ENCODE measurements around the gene RAPGEF5.
A peak's percentile ranks its signal among the peaks of the same experiment; 100 is the strongest.

The RAPGEF5 gene

GRCh38 chr7:22356701-22357310 is at the start of gene RAPGEF5:
Gene RAPGEF5 (minus strand): TSS chr7:22357154. CDS start chr7:22357060, 94 bp downstream.
- DNase-seq (ENCODE audit: low spot score) = peak; percentile 37

DNA sequence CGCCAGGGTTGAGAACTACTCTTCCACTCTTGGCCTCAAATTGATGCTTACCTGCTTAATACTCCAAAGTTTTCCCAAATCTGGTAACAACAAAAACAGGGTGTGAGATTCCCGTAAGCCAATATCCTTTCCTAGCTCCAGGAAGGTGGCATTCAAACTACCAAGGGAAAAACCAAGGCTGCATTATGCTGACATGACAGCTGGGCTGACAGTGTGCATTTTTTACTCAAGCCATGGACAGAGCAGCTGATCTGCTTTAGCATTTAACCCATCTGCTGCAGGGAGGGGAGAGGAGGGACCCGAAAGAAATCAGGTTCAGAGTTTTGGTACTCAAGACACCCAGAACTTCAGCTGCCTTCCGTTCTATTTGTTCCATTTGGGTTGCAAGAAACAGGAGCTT is 49.8 kb upstream of the RAPGEF5 start:
- no peak for DNase-seq (ENCODE audit: low spot score)

GRCh38 chr7:22404421-22405023 is 47.6 kb upstream of the RAPGEF5 start:
- DNase-seq (ENCODE audit: low spot score) = no peak

DNA sequence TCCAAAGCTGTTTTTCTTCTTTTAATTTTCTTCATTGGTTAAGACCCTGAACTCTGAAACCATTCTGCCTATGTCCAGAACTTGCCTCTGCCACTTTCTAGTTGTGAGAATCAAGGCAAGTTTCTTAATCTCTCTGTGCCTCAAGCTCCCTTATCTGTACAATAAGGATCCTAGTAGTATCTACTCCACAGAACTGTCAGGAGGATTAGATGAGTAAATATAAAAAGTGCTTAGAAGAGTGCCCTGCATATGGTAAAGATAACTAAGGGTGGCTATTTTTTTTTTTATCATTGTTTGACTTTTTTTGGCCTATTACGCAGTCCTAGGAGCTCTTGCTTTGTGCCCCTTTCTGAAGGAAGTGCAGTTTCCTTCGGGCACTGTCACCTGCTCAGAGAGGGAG is 46.4 kb upstream of the RAPGEF5 start:
- DNase-seq (ENCODE audit: low spot score) = no peak

DNA sequence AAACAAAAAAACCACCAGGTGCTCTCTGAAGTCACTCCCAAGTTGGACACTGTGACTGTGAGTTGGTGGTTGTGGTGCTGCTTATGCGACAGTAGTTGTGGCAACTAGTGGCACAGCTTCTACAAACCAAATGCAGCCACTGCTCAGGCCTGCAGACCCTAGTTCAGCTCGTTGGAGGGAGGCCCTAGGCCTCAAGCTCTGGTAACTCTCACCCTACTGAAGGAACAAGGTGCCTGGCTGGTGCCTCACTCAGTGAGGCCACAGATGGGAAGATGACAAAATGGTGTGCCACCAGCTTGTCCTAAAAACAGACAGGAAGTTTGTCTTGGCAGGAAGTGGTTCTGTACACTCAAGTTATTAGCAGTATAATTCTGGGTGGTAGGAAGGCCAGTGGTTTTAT is 45.3 kb upstream of the RAPGEF5 start:
- no peak for DNase-seq (ENCODE audit: low spot score)

DNA sequence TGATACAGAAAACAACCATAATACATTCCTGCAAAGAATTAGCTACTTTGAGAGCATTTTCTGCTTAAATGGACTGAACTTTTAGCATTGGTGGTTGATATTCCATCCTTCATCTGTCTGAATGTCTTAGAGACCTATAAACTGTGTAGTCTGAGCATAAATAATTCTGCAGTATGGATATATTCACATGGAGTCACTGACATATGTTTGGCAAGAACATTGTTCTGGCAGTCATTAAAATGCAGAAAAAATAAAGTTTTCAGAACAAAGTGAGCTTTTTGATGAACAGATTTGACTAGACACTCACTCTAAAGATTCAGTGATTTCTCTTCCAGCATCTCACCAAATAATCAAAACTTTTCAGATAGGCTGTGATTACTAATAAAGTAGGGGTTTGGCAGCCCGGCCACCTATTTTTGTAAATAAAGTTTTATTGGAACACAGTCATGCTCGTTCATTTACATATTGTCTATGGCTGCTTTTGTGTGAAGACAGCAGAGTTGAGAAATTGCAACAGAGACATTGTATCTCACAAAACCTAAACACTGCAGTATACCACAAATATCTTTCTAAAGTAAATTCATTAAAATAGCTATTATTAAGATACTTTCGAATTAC is 44.1 kb upstream of the RAPGEF5 start:
- no peak for DNase-seq (ENCODE audit: low spot score)

- no peak for DNase-seq (ENCODE audit: low spot score)
Measured at GRCh38 chr7:22400150-22400814, 43.3 kb upstream of the RAPGEF5 start.

DNA sequence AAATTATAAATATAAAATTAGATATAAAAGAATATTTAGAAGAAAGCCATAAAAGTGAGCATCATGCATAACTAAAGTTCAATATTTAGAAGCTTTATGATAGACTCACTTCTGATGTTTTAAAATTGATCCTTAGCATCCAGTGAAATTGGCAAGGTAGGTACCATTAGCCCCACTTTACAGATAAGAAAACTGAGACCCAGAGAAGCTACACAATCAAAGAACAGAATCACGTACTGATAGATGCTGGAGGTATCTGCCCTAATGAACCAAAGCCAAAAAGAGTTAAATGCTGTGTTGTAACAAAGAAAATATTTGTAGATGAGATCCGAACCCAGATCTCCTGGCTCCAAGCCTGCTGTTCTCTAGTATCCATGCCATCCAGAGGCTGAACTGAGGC is 42.6 kb upstream of the RAPGEF5 start:
- no peak for DNase-seq (ENCODE audit: low spot score)

- DNase-seq (ENCODE audit: low spot score) = no peak
Measured at GRCh38 chr7:22399091-22399490, 42.1 kb upstream of the RAPGEF5 start.

DNA sequence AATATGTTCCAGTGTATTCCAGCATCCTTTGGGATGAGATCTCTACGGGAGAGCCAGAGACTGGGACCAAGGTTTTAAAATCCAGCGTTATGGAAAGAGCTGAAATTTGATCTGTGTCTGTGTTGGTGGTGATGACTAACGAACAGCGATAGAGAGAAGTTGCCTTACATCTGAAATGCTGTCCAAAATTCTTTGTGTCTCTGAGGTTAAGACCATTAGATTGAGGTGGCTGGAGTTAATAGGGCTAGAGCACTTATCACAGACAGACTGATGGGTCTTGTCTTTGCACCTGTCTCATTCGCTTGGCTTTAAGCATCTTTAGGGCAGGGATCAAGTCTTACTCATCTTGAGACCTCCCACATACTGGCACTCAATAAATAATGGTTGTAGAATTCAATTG is 41.0 kb upstream of the RAPGEF5 start:
- no peak for DNase-seq (ENCODE audit: low spot score)

DNA sequence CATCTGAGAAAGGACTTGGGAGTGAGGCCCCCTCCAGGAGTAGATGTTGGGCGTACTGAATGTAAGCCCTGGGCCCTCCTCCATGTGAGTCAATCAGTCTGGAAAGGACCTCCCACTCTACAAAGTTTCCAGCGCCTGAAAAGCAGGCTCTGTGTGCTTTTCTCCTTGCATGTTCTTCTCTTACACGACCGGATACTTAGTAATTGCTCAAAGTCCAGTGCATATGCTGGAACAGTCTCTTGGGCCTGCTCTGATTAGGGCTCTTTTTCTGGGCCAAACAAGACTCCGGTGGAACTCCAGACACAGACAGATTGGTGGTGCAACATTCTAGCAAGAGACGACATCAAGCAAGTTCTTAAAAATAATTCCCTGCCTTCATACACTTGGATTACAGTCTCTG is 38.3 kb upstream of the RAPGEF5 start:
- no peak for DNase-seq (ENCODE audit: low spot score)

DNA sequence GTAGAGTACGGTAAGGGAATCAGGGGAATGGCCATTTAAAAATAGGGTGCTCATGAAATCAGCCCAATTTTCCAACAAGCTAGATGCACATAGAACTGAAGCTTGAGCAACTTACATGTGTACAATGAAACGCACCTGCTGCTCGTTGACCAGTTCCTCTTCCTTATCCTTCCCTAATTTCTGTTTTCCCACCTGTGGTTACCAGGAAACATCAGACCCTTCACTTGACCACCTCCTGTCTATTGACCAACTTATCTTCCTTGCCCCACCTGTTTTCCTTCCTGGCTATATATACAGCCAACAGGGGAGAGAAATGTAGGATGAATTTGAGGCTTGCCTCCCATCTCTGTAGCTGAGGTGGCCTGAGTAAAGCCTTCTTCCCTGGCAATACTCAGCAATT is 37.8 kb upstream of the RAPGEF5 start:
- no peak for DNase-seq (ENCODE audit: low spot score)

DNA sequence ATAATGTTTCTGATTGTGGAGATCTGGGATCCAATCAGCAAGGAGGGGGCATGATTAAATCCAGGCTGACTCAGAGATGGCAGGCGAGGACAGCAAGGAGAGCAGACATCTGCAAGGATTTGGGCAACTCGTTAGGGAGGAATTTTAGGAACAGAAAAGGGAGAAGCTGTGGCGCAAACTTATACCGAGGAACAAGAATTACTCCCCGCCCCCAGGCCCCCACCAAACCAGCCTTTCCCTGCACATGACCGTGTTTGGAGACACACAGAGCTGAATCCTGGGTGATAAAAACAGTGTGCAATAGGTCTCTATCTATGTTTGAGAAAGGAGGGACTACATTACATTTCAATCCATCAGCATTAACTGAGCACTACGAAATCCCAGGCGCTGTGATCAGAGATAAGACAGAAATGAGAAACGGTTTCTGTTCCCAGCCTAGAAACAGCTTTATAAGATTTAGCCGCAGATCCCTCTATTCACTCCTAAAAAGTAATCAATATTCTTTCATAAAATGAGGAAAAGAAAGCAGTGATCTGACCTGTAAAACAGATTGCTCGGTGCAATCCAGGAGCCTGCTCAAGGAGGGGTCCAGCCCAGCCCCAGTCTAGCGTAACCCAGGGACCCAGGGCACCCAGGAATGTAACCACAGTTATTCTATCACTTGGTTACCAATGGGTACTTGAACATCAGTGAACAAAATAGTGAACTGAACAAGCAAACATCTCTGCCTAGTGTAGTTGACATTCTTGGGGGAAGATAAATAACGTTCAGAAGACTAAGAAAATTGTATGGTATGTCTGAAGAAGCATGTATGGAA is 37.2 kb upstream of the RAPGEF5 start:
- DNase-seq (ENCODE audit: low spot score) = peak; percentile 52

DNA sequence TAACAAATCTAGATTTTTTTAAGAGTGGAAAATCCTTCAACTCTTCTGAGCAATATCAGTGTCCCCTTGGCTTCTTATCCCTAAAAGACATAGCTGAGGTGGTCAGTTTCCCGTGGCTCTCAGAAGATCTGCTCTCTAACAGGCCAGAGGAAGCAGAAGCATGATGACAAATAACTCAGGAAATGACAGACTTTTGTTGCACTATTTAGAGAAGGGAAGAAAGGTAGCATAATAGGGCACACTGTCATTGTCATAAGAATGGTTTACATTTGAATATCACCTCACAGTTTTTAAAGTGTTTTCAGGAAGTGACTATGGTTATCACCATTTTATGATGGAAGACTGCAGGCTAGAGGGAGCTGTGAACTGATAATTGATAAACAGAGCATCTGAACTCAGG is 33.6 kb upstream of the RAPGEF5 start:
- no peak for DNase-seq (ENCODE audit: low spot score)

DNA sequence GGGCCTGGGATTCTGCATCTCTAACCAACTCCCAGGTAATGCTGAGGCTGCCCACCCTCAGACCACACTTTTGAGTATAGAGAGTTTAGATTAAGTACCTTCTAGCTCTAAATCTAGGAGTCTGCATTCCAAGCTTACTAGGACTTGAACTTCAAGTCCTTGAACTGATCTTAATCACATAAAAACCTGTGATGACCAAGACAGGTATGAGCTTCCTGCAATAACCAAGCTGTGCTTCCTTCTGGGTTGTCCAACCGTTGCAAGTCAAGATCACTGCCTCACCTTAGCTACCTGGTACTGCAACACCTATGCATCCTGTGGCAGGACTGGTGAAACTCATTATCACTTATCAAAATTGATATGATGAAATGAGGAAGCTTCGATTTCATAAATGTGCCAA is 32.9 kb upstream of the RAPGEF5 start:
- DNase-seq (ENCODE audit: low spot score) = no peak

DNA sequence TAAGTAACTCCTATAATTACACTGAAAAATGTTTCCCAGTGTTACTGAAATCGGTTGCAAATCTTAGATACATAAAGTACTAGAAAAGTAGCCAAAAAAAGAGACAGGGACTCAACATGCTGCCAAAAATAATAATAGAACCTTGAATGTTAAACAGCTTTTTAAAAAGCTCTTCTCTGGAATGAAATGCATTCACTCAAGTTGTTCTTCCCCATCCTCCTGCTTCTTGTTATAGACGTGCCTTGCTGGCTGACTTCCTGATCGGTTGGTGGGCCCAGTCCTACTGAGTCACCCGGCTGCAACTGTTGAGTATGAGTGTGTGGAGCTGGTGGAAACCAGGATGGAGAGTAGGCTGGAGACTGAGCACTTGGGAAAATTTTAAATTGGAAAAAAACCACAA is 30.6 kb upstream of the RAPGEF5 start:
- peak; percentile 68 for DNase-seq (ENCODE audit: low spot score)

- DNase-seq (ENCODE audit: low spot score) = no peak
Measured at GRCh38 chr7:22386865-22387264, 29.9 kb upstream of the RAPGEF5 start.

DNA sequence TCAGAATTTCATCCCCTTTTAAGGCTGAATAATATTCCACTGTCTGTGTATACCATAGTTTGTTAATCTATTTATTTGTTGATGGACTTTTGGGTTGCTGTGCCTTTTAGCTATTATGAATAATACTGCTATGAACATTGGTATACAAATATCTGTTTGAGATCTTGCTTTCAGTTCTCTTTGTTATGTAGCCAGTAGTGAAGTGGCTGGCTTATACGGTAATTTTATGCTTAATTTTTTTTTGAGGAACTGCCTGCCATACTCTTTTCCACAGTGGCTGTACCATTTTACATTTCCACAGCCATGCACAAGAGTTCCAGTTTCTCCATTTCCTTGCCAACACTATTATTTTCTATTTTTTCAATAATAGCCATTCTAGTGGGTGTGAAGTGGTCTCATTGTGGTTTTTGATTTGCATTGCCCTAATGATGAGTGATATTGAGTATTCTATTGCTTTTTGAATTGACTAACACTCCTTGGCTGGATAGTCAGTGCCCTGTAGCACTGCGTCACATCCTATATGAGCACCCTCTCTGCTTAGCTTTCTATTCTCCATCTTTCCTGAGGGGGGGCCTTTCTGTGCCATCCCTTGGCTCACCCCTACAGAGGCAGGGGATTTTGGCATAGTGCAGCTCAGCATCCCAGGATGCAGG is 29.4 kb upstream of the RAPGEF5 start:
- DNase-seq (ENCODE audit: low spot score) = no peak

DNA sequence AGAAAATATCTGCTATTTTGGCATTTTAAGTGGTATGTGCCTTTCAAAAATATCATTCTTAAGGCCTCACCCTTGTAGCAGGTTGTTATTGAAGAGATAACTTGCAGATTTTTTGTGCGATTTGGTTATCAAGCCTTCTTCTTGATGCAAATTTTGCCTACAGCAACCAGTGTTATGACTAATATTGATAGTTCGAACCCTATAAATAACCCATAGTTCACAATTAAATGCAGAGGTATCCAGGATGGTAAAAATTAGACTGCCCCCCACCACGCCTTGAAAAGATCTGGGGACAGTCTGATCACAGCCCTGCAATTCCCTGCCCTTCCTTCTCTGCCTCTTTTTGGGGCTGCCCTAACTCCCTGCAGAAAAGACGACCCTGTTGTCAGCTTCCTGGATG is 28.4 kb upstream of the RAPGEF5 start:
- DNase-seq (ENCODE audit: low spot score) = no peak

DNA sequence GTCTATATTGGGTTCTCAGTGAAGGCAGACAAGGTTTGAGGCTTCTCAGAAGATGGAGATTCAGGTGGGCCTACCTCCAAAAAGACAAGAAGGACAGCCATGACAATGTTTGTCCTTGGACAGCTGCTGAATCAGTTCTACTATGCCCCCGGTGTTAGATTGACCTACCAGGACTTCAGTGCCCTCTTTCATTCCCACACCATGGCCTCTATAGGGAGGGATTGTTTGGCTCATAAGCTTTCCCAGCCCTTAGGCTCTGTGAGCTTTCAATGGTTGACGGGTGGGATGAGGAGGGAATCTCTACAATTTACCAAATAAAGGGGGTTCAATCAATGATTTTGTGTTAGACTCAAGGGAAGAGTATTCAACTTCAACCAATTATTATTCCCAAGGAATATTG is 23.4 kb upstream of the RAPGEF5 start:
- no peak for DNase-seq (ENCODE audit: low spot score)

- no peak for DNase-seq (ENCODE audit: low spot score)
Measured at GRCh38 chr7:22378199-22378980, 21.4 kb upstream of the RAPGEF5 start.
